ENCODE results near the gene PKP3.
"Not testable (repeated sequence)": the region's sequence is repeated elsewhere in the genome, so short reads cannot be mapped to it uniquely, and the experiment has no call there.

The PKP3 gene

DNA sequence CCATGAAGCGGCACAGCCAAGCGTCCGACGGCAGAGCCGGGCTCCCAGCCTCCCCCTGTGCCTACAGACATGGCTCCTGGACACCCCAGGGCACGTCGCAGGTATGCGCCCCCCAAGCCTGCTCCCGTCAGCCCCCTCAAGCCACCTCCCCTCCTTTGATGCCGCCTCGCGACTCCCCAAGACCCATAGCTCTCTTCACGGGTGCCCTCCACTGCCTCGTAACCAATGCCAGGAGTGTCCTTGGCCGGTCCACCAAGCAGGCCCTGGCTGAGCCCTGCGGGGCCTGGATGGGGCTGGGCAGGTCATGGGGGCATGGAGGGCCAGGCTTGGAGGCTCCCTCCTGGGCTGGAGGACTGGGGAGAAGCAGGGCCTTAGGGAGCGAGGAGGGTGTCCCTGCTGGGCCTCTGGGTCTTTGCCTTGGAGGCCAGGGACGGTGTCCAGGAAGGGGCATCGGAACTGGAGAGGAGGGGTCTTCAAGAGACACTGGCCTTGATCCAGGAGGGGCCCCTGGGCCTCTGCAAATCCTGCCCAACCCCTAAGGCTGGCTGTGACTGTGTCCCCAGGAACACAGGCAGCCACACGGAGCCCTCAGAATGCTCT, 38.6 kb downstream of the PKP3 start:
- DNase-seq: no peak

DNA sequence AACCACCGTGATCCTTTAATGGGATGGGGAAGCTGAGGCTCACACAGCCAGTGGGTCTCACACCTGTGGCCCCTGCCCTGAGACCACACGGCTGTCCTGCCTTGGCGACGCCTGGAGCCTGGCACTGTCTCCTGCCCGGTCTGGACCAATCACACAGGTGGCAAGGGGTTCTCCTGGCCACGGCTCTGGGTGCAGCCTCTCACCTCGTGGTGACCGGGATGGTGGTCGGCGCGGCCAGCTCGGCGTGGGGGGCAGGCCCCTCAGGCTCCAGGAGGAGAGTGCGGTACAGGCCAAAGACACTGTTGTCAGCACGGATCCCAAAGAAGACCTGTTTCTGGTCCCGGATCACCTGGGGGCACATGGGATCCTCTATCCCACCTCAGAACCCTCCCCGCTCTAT, 39.1 kb downstream of the PKP3 start:
- no peak for DNase-seq

DNA sequence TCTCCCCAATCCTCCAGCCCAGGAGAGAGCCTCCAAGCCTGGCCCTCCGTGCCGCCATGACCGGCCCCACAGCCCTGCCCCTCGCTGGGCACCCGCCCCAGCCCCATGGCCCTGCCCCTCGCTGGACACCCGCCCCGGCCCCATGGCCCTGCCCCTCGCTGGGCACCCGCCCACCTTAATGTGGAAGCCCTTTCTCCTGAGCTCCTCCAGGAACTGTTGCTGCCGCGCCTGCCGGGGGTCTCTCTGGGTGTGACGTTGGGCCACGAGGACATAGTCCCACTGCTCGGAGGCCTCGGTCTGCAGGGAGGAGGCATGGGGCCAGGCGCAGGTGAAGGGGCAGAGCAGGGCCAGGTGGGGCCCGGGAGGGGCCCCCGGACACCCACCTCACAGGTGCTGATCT, 39.6 kb downstream of the PKP3 start:
- DNase-seq: no peak

DNA sequence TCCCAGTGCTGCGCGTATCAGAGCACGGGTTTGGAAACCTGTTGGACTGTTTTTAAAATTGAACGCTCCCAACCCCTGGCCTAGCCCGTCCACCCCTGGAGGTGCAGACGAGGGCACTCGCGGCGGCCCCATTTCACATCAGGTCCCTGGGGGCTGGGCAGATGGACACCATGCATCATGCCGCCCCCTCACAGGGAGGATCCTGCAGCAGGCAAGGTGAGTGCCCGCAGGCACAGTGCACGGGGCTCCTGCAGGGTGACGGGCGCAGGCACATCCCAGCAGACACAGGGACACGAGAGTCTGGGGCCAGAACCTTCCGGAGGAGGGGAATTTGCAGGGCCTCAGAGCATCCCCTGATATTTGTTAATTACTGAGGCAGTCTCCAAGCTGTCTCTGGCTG, 40.5 kb downstream of the PKP3 start:
- DNase-seq: no peak

DNA sequence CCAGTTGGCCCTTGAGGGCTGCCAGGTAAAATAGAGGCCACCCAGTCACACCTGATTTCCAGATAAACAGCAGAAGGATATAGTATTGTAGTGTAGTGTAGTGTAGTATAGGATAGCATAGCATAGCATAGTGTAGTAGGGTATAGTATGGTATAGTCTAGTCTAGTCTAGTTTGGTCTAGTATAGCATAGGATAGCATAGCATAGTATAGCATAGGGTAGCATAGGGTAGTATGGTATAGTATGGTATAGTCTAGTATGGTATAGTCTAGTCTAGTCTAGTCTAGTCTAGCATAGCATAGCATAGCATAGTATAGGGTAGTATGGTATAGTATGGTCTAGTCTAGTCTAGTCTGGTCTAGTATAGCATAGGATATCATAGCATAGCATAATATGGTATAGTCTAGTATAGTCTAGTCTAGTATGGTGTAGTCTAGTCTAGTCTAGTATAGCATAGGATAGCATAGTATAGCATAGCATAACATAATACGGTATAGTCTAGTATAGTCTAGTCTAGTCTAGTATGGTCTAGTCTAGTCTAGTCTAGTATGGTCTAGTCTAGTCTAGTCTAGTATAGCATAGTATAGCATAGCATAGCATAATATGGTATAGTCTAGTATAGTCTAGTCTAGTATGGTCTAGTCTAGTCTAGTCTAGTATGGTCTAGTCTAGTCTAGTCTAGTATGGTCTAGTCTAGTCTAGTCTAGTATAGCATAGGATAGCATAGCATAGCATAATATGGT, 41.2 kb downstream of the PKP3 start:
- DNase-seq: not testable (repeated sequence)

DNA sequence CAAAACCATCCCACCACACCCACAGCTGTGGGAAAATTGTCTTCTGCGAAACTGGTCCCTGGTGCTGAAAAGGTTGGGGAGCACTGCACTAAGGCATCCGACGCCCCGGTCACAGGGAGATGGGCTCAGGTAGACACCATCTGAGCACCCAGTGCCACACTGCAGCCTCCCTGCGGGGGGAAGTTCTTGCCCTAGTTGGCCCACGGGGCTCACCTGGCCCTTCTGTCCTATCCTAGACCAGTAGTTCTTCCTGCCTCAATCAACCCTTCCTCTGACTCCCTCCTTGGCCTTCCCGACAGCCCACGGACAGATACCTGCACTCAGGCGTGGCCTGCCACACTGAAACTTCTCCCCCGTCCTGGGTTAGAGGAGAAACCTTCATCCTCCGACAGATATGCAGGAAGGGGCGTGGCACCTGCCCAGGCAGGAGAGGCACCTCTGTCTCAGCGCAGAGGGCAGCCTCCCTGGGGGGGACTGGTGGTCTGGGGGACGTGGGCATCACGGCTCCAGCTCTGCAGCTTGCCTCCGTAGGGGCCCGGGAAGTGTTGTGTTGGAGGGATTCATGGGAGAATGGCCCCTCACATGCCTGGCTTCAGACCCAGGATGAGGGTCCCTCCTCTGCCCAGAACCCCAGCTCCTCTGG, 43.3 kb downstream of the PKP3 start:
- no peak for DNase-seq

DNA sequence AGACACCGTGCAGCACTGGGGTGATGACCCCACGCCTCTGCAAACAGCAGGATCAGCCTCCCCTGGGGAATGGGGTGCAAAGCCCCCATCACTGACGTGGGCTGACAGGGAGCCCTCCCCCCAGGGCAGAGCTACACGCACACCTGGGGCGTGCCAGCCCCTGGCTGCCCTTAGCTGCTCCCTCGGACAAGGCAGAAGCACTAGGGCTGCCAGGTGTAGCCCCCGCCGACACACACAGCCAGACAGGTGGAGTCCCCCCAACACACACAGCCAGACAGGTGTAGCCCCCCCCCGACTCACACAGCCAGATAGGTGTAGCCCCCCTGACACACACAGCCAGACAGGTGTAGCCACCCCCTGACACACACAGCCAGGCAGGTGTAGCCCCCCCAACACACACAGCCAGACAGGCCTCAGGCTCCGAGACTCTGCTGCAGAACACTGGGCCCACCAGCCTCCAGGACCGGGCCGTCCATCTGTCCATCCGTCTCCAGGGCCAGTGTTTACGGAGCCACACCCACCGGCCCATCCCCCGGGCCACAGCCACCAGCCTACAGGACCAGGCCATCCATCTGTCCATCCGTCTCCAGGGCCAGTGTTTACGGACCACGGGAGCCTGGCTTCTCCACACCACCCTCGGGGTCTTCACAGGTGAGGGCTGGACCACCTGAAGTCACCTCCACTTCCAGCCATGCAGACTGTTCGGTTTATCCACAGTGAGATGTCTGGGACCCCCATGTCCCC, 44.3 kb downstream of the PKP3 start:
- no peak for DNase-seq

DNA sequence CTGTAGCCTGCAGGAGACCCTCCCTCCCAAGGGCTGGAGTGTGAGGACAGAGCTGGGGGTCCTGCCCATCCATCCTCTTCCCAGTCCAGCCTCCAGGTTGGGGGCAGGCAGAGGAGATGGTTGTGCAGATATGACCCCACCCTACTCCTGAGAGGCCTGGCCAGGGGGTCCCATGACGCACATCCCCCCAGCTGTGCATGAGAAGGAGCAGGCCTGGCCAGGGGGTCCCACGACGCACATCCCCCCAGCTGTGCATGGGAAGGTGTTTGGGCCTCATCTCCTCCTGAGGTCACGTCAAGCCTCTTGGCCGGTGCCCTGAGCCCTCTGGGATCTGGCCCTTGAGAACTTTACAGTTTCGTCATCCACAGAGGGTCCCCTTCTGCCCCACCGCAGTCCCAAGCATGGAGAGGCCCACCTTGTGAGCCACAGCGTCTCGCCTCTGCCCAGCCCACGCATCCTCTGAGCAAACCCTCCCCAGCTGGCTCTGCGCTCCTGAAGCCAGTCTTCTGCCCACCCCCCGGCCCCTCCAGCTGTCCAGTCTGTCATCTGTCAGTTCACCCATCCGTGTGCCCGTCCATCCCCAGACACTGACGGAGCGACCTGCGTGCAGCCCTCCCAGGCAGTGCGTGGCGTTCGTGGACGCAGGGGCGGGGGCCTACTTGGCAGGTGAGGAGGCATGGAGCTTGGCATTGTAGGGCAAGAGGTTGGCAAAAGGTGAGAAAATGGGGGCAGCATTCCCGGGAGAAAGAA, 45.5 kb downstream of the PKP3 start:
- no peak for DNase-seq

DNA sequence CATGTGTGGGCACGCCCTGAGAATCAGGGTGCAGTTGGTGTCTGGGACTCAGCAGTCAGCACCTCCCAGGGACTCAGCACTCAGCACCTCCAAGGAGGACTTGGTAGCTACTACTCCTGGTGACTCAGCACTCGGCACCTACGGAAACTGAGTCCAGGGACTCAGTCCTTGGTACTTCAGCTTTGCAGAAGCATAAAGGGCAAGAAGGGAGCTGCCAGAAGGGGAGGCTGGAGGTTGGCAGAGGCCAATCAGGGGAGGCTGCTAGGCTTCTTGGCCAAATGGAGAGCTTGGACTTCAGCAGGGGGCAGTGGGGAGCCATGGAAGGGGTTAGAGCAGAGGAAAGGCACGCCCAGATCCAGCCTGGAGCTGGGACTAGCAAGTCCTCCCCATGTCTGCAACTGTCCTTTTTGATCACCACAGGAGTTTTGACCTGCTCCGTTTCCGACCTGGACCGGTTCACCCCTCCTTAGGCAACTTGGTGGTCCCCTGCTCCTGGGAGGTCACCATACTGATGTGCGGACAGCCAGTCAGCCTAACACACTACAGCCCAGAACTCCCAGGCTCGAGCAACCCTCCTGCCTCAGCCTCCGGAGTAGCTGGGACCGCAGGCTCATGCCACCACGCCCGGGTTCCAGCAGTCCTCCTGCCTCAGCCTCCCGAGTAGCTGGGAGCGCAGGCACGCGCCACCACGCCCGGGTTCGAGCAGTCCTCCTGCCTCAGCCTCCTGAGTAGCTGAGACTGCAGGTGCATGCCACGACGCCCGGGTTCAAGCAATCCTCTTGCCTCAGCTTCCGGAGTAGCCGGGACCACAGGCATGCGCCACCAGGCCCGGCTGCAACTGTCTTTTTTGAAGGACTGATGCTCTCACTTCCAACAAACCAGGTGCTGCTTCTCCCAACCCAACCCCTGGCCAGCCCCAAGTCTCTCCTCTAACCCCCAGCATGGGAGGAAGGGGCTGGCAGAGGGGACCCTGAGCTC, 46.3 kb downstream of the PKP3 start:
- no peak for DNase-seq

DNA sequence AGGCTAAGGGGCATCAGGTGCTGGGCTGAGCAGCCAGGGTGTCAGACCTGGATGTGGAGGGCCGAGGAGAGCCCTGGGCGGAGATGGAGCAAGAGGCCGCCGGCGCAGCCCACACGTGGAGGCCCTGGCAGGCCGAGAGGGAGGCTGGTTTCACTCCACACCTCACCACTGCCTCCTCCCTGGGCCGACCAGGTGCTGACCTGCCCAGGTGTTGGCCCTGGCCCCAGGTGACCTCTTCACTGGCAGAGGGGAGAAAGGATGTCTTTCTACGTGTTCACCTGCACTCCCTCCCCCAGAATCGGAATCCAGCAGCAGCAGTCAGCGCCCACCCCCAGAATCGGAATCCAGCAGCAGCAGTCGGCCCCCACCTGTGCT, 47.0 kb downstream of the PKP3 start:
- no peak for DNase-seq

DNA sequence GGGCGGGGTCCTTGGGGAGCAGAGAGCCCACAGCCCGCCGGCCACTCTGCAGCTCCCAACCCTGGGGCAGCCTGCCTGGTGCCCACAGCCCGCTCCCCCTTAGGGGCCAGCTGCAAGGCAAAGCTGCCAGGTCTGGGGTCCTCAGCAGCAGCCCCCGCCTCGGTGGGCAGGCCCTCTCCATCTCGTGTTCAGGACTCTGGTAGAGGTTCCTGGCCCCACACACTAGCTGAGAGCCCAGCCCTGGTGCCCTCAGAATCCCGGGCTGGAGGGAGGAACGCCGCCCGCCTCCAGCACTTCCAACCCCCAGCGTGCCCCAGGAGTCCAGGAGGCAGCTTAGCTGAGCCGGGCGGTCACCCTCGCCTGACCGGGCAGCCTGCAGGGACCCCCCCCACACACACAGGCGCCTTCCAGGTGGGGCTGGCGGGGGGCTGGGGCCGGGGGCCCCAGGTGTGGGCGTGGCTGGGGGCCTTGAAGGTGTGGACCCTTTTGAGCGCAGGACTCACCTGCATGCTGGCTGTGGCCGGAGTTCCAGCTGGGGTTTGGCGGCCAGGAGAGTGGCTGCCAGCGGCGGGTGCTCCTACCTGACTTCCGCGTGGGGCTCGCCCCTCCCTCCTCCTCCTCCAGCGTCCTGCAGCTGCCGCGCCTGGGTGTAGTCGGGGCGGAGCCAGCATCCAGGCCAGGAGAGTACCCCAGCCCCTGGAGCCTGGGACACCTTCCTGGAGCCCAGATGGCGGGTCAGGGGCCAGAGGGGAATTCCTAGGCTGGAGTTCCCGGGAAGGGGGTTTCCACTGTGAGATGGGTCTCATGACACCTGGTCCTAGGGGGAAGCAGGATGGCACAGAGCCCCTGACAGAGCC, 47.6 kb downstream of the PKP3 start, which contains the start of gene ANO9:
ANO9 (minus strand) TSS at position 594 of the 857 bp plus-strand sequence; CDS start at position 509, 85 bp downstream.
- no peak for DNase-seq

DNA sequence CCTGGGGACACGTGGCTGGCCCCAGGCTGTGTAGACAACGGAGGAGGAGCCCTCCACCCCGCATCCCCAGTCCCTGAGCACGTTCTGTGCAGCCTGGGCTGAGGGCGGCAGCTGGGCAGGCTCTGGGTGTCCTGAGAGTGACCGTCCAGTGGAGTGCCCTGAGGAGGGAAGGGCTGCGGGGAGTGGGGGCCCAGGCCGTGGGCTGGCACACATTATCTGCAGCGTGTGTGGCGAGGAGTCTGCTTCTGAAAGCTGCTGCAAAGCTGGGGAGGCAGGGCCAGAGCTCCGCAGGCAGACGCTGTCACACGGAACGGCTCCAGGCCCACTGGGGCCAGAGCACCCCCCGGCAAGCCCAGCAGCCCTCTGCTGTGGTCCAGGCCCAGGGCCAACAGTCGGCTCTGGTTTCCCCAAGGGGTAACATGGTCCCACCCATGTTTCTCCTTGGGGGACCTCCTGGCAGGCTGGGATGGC, 48.6 kb downstream of the PKP3 start:
- no peak for DNase-seq

DNA sequence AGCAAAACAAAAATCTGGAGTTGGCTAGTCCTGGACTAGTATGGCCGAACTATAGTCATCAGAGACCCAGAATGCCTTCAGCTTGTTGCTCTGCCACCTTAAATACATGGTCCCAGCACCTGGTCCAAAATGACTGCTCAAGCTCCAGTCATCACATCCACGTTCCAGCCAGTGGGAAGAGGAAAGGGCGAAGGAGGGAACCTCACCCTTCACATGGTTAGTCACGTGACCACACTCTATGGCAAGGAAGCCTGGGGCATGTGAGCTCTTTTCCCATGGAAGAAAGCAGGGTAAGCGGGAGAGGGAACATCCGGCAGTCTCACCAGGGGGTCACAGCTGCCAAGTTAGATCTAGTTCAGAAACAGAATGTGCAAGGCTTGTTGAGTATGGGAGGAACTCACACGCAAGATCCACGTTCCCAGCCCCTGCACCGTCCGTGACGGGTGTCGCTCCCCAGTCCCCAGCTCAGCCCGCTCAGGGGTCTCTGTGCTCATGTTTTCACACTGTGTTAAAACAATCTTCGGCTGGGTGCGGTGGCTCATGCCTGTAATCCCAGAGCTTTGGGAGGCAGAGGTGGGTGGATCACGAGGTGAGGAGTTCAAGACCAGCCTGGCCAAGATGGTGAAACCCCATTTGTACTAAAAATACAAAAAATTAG, 49.7 kb downstream of the PKP3 start:
- peak; percentile 47 for DNase-seq

DNA sequence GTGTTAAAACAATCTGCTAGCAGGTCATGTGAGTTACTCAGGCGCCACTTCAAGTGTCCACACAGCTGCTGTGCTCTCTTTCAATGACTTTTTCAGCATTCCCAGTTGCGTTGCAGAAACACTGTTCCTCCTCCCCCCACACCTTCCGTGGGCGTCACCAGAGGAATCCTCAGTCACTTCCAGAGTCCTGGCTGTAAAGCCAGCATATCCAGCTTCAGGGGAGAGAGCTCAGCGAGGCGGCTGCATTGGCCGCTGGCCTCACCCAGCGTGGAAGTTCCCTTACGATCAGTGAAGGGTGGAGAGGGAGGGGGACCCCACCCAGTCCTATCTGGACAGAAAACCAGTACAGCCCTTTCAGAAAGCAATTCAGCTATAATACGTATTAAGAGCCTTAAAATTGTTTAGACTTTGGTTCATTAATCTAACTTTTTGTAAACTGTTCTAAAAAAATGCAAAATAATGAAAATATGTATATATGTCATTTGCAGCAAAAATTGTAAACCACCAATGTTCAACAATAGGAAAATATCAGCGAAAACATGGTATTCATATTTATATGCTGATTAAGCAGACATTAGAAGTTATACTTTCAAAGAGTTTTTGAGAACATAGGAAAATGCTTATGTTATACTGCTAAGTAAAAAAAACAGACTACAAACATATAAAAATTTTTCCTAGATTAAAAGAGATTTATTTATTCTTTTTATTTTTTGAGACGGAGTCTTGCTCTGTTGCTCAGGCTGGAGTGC, 50.6 kb downstream of the PKP3 start:
- DNase-seq: no peak

DNA sequence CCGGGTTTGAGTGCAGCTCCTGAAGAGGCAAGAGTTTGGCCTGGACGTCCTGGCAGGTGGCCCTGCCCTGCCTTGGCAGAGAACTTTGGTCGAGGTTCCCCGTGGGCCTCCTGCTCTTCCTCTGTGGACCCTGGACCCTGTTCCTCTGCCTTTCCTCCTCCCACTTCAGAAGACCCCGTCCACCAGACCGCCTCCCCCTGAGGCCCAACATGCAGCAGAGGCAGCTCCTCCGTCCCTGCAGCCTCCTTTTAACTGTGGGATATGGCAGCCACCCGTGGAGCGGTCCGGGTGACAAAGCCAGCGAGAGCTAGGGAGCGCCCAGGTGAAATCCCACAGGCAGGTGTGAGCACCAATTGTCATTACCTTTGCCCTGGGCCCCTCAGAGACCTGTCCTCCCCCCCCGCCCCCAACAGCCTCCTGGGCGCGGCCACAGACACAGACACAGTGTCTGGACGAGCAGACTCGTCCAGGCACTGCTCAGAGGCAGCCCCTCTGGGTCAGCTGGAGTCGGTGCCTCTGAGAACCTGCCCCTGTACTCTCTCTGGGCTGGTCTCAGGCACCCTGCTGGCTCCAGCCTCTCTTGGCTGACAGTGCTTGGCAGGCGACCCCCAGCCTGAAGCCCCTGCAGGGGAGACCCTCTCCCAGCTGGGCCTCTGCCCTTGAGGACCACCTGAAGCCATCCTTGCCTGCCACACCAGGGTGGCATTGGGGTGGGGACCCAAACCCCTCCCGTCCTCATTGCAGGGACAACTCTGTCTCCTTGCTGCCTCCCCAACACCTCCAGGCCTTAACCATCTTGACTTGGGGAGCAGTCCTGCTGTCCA, 52.0 kb downstream of the PKP3 start:
- DNase-seq: no peak

DNA sequence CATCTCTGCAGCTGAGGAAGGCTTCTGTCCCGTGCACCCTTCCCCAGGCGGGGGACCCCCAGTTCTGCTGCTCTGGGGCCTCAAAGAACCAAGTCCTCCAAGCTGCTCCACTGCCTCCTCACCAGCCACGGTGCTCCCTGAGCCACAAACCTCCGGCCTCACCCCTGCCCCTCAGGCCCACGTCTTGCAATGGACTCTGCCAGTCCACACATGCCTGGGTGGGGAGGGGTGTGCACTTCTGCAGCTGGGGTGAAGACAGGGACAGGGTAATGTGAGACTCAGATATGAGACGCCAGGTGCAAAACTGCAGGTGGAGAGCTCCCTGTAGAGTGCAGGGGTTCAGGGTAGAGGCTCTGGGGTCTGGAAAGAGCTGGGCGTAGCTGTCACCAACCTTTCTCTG, 52.9 kb downstream of the PKP3 start:
- no peak for DNase-seq

DNA sequence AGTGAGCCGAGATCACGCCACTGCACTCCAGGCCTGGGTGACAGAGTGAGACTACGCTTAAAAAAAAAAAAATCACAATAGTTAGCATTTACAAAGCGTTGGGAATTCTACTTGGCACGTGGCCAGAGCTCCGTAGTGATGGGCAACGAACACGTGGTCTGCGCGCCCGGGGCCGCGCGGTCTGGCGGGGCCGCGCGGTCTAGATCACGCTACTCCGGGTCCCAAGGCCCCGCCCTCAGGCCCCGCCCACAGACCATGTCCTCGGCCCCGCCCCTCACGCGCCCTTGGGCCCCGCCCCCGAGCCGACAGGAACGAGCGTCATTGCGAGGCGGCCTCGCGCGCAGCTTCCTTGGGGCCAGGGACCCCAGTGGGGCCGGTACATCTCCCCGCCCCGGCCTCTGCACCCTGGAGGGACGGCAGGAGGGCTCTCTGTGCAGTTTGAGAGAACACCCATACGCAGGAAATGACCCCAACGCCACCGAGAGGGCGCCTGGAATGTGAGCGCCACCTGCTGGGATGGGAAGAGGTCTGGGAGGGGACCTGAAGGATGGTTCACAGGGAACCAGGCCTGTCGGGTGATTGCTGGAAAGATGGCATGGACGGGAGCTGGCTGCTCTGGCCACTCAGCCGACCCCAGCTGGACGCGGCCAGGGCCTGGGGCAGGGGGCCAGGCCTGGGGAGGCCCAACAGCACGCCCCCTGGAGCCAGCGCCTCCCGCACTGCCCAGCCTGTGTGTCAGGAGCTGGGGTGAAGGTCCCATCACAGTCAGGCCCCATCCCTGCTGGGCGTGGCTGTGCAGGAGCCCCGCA, 54.1 kb downstream of the PKP3 start:
- peak; percentile 90 for DNase-seq

Measured in fibroblast of skin of right biceps (primary cell).